Activated B cell treated with CpG ODN at 0.5 μM for 24 hours (primary cell): Measurements from ENCODE around the gene RC3H1. TPM values are rescaled to one million over a fixed set of nuclear protein-coding genes. Genes with fewer than 3 reads are reported as not detected.

Experiments used
- ATAC-seq: fragments of 200-7000 bp; cut with Tn5 transposase; one replicate; pipeline ENCODE4 v1.10.0; 2021; ENCODE audit warnings: low read depth, mild to moderate bottlenecking, moderate library complexity
- CTCF ChIA-PET: fragments of 350-600 bp; sonication (Branson Sonifier 250); formaldehyde crosslinking; loops from one replicate; lab custom pipeline; 2021; ENCODE audit warnings: antibody characterized with exemption; lab: Charles Lee
- POLR2A ChIA-PET: fragments of 350-600 bp; sonication (Branson Sonifier 250); formaldehyde crosslinking; loops from one replicate; lab custom pipeline; 2021; ENCODE audit warnings: antibody characterized with exemption; lab: Charles Lee
- DNase-seq: peaks from one replicate; pipeline ENCODE4 v3.0.0; 2022
- H3K27ac Mint-ChIP-seq: one replicate; pipeline ENCODE4 v1.8.0; 2020; ENCODE audit warnings: mixed read lengths
- H3K27me3 Mint-ChIP-seq: one replicate; pipeline ENCODE4 v1.8.0; 2021; ENCODE audit warnings: mixed read lengths
- H3K36me3 Mint-ChIP-seq: one replicate; pipeline ENCODE4 v1.8.0; 2021; ENCODE audit warnings: low read depth, mixed read lengths
- H3K4me1 Mint-ChIP-seq: one replicate; pipeline ENCODE4 v1.8.0; 2021; ENCODE audit warnings: mixed read lengths
- H3K4me3 Mint-ChIP-seq: one replicate; pipeline ENCODE4 v1.8.0; 2020; ENCODE audit warnings: mild to moderate bottlenecking, mixed read lengths
- H3K9me3 Mint-ChIP-seq: one replicate; pipeline ENCODE4 v1.8.0; 2020; ENCODE audit warnings: mixed read lengths
- intact Hi-C: fragments of 100-400 bp; cut with micrococcal nuclease; formaldehyde crosslinking; loops from one replicate; pipeline ENCODE4 v1.15.1; 2024
- total RNA-seq: library from RNA; stranded (reverse); gene quantifications from 2 replicates; pipeline ENCODE4 v1.2.3, GENCODE V29; 2022
- TF ChIP-seq, protein P1 (sequence below): fragments of 200-600 bp; IDR thresholded peaks from one replicate; pipeline ENCODE4 v1.8.0; 2022; ENCODE audit warnings: antibody characterized with exemption, mild to moderate bottlenecking

Gene RC3H1
- total RNA-seq, 1 donor from 2014 or later, result 55.6 TPM

DNA sequence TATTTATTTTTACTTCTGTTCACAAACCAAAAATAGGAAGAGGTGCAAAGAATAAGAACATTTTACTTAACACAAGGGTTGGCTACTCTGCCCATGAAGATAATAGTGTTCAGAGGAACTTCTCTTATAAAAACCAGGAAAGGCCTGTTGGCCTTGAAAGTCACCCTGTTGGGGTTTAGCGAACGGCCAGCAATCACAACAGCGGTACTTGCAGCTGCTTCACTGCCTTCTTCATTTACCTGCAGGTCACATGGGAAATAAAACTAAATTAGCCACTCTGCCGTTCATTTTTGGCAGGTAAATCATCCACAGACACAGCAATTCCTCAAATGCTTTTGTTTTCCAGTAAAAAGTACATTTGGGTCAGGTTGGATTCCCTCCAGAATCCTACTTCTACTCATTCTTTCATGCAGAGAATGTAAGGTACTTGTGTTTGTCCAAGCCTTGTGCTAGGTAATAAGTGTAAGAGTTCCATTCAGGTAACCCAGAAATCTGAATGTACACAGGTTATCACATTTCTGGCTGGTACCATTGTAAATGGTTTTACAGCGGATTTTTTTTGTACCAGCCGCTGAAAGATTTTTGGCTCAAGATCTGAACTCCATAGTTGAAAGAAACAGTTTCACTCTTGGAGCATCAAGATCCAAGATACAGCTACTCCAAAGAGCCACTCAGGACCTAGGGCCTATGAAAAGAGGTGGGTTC, 118.2 kb downstream of the RC3H1 start:
- DNase-seq (no peak), ATAC-seq (no peak)
- intact Hi-C loops, result no loop called here
- no peaks in the 10 kb centered on the region for H3K9me3 Mint-ChIP-seq
- POLR2A ChIA-PET, result no interaction called here
- peaks cover 18% of the 10 kb centered on the region for H3K36me3 Mint-ChIP-seq
- TF ChIP-seq, protein P1, sequence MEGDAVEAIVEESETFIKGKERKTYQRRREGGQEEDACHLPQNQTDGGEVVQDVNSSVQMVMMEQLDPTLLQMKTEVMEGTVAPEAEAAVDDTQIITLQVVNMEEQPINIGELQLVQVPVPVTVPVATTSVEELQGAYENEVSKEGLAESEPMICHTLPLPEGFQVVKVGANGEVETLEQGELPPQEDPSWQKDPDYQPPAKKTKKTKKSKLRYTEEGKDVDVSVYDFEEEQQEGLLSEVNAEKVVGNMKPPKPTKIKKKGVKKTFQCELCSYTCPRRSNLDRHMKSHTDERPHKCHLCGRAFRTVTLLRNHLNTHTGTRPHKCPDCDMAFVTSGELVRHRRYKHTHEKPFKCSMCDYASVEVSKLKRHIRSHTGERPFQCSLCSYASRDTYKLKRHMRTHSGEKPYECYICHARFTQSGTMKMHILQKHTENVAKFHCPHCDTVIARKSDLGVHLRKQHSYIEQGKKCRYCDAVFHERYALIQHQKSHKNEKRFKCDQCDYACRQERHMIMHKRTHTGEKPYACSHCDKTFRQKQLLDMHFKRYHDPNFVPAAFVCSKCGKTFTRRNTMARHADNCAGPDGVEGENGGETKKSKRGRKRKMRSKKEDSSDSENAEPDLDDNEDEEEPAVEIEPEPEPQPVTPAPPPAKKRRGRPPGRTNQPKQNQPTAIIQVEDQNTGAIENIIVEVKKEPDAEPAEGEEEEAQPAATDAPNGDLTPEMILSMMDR, result no peak
- CTCF ChIA-PET, result no interaction called here
- H3K27ac Mint-ChIP-seq, result no peak overlapping the region
- no peaks in the 10 kb centered on the region for H3K27me3 Mint-ChIP-seq
- H3K4me3 Mint-ChIP-seq, result no peak overlapping the region
- no peaks in the 10 kb centered on the region for H3K4me1 Mint-ChIP-seq

DNA sequence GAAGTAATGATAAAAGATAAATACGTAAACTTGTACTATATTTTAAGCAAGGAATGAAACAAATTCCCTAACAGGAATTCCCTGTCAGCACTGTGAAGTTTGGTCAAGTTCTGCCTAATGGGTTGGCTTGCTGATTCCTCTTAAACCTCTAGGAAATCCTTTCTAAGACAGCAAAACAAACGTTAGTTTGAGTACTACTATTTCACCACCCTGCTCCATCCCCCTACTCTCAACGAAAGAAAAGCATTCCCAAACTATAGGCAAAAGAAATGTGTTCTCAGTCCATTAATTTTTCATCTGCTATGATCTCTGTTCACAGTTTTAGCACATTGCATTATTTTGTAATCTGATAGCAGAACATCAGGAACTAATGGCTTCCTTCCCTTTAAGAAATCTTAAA, 121.2 kb downstream of the RC3H1 start:
- POLR2A ChIA-PET, result no interaction called here
- CTCF ChIA-PET, result no interaction called here
- H3K27ac Mint-ChIP-seq, result no peak overlapping the region
- TF ChIP-seq, protein P1, result no peak
- peaks cover 26% of the 10 kb centered on the region for H3K36me3 Mint-ChIP-seq
- no peaks in the 10 kb centered on the region for H3K27me3 Mint-ChIP-seq
- H3K4me1 Mint-ChIP-seq, result peaks cover 13% of the 10 kb centered on the region
- no peak overlapping the region for H3K4me3 Mint-ChIP-seq
- intact Hi-C loops, result no loop called here
- DNase-seq (no peak), ATAC-seq (no peak)
- no peaks in the 10 kb centered on the region for H3K9me3 Mint-ChIP-seq

DNA sequence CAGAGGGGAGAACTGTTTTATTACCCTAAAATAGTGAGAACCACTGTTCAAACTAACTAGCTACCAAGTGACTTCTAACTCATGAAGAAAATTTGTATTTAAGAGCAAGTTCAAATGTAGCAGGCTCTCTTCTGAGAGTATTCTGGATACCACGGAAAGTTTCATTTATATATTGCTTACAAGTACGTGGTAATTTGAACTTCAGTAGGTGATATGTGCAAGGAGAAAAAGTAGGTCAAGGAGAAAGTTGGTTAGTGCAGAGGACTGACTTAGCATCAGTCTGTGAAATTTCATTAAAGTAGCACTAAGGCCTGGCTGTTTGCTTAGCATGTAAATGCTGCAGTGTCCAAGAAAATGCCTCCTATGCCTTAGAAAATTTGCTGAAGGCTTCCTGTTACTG, 121.7 kb downstream of the RC3H1 start:
- H3K9me3 Mint-ChIP-seq, result no peaks in the 10 kb centered on the region
- TF ChIP-seq, protein P1, result no peak

DNA sequence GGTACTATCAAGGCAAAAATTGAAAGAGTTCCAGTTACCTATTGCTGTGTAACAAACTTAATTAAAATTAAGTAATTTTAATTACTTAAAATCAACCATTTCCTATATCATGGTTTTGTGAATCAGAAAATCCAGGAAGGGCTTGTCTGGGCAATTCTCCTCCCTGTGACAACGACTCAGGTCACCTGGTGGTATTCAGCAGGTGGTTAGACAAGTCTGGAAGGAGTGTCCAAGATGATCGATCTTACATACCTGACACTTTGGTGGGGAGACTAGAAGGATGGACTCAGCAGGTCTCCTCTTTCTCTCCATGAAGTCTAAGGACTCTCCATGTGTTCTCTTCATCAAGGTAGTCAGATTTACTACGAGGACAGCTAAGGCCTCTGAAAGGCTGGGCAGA, 128.0 kb downstream of the RC3H1 start:
- DNase-seq (no peak), ATAC-seq (no peak)
- TF ChIP-seq, protein P1, result no peak
- intact Hi-C loops, result no loop called here
- H3K4me1 Mint-ChIP-seq, result peaks cover 15% of the 10 kb centered on the region
- ChIA-PET POLR2A (no interaction called here), CTCF (no interaction called here)
- no peaks in the 10 kb centered on the region for H3K9me3 Mint-ChIP-seq
- H3K36me3 Mint-ChIP-seq, result peaks cover 48% of the 10 kb centered on the region
- H3K27ac Mint-ChIP-seq, result no peak overlapping the region
- no peak overlapping the region for H3K4me3 Mint-ChIP-seq
- no peaks in the 10 kb centered on the region for H3K27me3 Mint-ChIP-seq

More for the DNA sequence above, 121.7 kb downstream of the RC3H1 start:
- intact Hi-C loops, result no loop called here
- DNase-seq, result no peak
- peaks cover 15% of the 10 kb centered on the region for H3K4me1 Mint-ChIP-seq
- ChIA-PET POLR2A (no interaction called here), CTCF (no interaction called here)
- H3K36me3 Mint-ChIP-seq, result peaks cover 26% of the 10 kb centered on the region
- no peak for ATAC-seq
- H3K4me3 Mint-ChIP-seq, result no peak overlapping the region
- H3K27me3 Mint-ChIP-seq, result no peaks in the 10 kb centered on the region
- H3K27ac Mint-ChIP-seq, result no peak overlapping the region

DNA sequence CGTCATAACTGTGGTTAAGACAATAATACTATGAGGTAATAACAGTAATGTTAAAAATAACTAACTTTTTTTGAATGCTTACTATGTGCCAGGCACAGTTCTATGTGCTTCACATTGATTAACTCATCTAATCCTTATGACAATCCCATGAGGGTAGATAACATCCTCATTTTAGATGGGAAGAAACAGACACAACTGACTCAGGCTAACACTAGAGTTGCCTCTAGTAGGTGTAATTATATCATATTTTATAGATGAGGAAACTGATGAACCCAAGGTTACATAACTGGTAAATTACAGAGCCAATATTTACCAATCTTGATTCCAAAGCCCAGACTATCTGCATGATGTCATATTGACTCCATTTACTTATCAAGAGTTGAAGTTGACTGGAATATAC, 128.5 kb downstream of the RC3H1 start:
- CTCF ChIA-PET, result no interaction called here
- peaks cover 43% of the 10 kb centered on the region for H3K36me3 Mint-ChIP-seq

More for the DNA sequence above, 128.5 kb downstream of the RC3H1 start:
- H3K4me1 Mint-ChIP-seq, result peaks cover 15% of the 10 kb centered on the region
- intact Hi-C loops, result no loop called here
- no peak for ATAC-seq
- TF ChIP-seq, protein P1, result no peak
- H3K27me3 Mint-ChIP-seq, result no peaks in the 10 kb centered on the region
- POLR2A ChIA-PET, result no interaction called here
- DNase-seq, result no peak
- H3K27ac Mint-ChIP-seq, result no peak overlapping the region
- H3K4me3 Mint-ChIP-seq, result no peak overlapping the region
- H3K9me3 Mint-ChIP-seq, result no peaks in the 10 kb centered on the region
